HUDEP-2 (cell line): ENCODE results near the gene CAPZB.

Experiments
- DNase-seq, 76 experiments: peaks; one replicate each; lab custom pipeline; 2025; ENCODE audit not compliant: unreplicated experiment in 76 of 76; lab: John Stamatoyannopoulos, UW

The CAPZB gene

GRCh38 chr1:19390901-19391595, 94.3 kb downstream of the CAPZB start:
- DNase-seq = peak in 61 of 76 experiments; percentile 7 to 66 (median 36)

GRCh38 chr1:19390166-19390850, 95.0 kb downstream of the CAPZB start:
- no peak for DNase-seq

GRCh38 chr1:19388980-19389379, 96.4 kb downstream of the CAPZB start:
- no peak for DNase-seq

GRCh38 chr1:19387045-19387467, 98.3 kb downstream of the CAPZB start:
- DNase-seq = peak in 3 of 76 experiments; percentile 3 to 11 (median 6)

- peak in 40 of 76 experiments; percentile 7 to 68 (median 36) for DNase-seq
These were observed 99.3 kb downstream of the CAPZB start for GRCh38 chr1:19385869-19386591.

GRCh38 chr1:19385221-19385620, 100.1 kb downstream of the CAPZB start:
- DNase-seq = no peak

GRCh38 chr1:19384772-19385187, 100.6 kb downstream of the CAPZB start:
- no peak for DNase-seq

GRCh38 chr1:19384113-19384512, 101.2 kb downstream of the CAPZB start:
- peak in 2 of 76 experiments; percentile 10 to 14 for DNase-seq

- DNase-seq = no peak
These were observed 103.1 kb downstream of the CAPZB start for GRCh38 chr1:19382222-19382621.

GRCh38 chr1:19381261-19381660, 104.1 kb downstream of the CAPZB start:
- no peak for DNase-seq

- no peak for DNase-seq
These were observed 107.3 kb downstream of the CAPZB start for GRCh38 chr1:19377812-19378718.

GRCh38 chr1:19376428-19377372, 108.6 kb downstream of the CAPZB start:
- DNase-seq = no peak

GRCh38 chr1:19375631-19376400, 109.5 kb downstream of the CAPZB start:
- DNase-seq = no peak

GRCh38 chr1:19374926-19375325, 110.4 kb downstream of the CAPZB start:
- DNase-seq = no peak

GRCh38 chr1:19374083-19374801, 111.1 kb downstream of the CAPZB start:
- no peak for DNase-seq

- DNase-seq = no peak
These were observed 111.9 kb downstream of the CAPZB start for GRCh38 chr1:19373211-19374082.

- no peak for DNase-seq
These were observed 112.7 kb downstream of the CAPZB start for GRCh38 chr1:19372602-19373001.
